ENCODE data around the gene HIVEP3. TPM values are rescaled to one million over a fixed set of nuclear protein-coding genes. Genes with fewer than 3 reads are reported as not detected.
A peak's percentile ranks its signal among the peaks of the same experiment; 100 is the strongest.

The HIVEP3 gene
- total RNA-seq, 1 experiment from 2014 or later = 6.0 TPM

DNA sequence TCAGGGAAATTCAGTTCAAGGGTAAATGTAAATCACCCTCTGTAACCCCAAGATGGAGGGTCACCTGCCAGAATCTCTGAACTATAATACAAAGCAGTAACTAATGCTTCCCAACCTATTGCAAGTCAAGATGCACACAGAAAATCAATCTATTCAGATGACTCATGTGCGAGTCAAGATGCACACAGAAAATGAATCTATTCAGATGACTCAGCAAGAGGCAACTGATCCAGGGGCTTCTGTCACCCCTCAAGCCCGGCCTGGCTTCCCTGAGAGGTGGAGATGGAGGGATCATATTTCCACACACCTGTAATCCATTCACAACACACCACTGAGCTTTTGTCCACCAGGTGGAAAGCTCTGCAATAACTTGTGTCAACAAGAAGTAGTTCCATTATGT, 17.4 kb upstream of the HIVEP3 start:
- H3K4me1 ChIP-seq (ENCODE audit: control insufficient read depth, insufficient read depth, low read length) = no peaks in the 10 kb centered on the region
- H3K27ac ChIP-seq (ENCODE audit: low read length) = no peak overlapping the region
- no peaks in the 10 kb centered on the region for H3K27me3 ChIP-seq (ENCODE audit: control insufficient read depth, insufficient read depth, low read length)
- in situ Hi-C loops (cut with HindIII; ENCODE audit: low pct_unique_long_range_greater_than_20kb, low sequenced_read_pairs) (no loop called here), intact Hi-C loops (cut with micrococcal nuclease; ENCODE audit: unreplicated experiment) (no loop called here)
- H3K36me3 ChIP-seq (ENCODE audit: control insufficient read depth, insufficient read depth, low read length) = no peaks in the 10 kb centered on the region
- peaks cover 21% of the 10 kb centered on the region; the same call in 1 of the 2 replicates for H3K9me3 ChIP-seq (ENCODE audit: control insufficient read depth, insufficient read depth, low read depth, low read length)
- H3K4me3 ChIP-seq (ENCODE audit: low read depth in 2 of 2, low read length in 2 of 2) = no peak overlapping the region
- BruUV-seq (replicated peaks) = no TSS peak
- ChIA-PET CTCF (no interaction called here), POLR2A (no interaction called here)
- TF ChIP-seq, protein P1, sequence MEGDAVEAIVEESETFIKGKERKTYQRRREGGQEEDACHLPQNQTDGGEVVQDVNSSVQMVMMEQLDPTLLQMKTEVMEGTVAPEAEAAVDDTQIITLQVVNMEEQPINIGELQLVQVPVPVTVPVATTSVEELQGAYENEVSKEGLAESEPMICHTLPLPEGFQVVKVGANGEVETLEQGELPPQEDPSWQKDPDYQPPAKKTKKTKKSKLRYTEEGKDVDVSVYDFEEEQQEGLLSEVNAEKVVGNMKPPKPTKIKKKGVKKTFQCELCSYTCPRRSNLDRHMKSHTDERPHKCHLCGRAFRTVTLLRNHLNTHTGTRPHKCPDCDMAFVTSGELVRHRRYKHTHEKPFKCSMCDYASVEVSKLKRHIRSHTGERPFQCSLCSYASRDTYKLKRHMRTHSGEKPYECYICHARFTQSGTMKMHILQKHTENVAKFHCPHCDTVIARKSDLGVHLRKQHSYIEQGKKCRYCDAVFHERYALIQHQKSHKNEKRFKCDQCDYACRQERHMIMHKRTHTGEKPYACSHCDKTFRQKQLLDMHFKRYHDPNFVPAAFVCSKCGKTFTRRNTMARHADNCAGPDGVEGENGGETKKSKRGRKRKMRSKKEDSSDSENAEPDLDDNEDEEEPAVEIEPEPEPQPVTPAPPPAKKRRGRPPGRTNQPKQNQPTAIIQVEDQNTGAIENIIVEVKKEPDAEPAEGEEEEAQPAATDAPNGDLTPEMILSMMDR (IDR thresholded peaks at IDR 0.05) = peak; percentile 12; the same call in 1 of the 2 replicates
- TF ChIP-seq TCF7L2 (IDR thresholded peaks at IDR 0.05; ENCODE audit: low read depth, low read length) = no peak
- no peak for DNase-seq (ENCODE audit: low read depth, low spot score)
- ATAC-seq = no peak; the same call in 1 of the 2 replicates

DNA sequence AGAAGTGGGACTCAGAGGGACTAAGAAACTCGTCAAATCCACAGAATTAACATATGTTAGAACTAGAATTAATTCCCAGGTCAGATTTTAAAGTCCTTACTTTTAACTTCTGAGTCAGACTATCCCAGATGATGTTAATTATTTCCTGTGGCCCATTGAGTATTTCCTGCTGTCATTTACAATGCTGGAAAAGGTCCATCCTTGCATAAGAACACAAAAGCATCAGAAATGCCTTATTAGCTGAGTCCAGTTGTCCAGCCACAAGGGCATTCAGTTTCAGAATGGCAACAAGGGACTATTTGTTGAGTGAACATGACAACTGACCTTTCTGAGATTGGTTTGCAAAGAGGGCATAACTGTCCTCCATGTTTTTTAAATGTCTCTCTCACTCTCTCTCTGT, 16.5 kb upstream of the HIVEP3 start:
- H3K9me3 ChIP-seq (ENCODE audit: control insufficient read depth, insufficient read depth, low read depth, low read length) = peaks cover 21% of the 10 kb centered on the region; the same call in 1 of the 2 replicates
- TF ChIP-seq, protein P1 (IDR thresholded peaks at IDR 0.05) = no peak
- TF ChIP-seq POLR2AphosphoS5 (IDR thresholded peaks at IDR 0.05; ENCODE audit: low read depth, low read length) = no peak
- TF ChIP-seq SIN3A (IDR thresholded peaks at IDR 0.05; ENCODE audit: borderline replicate concordance, insufficient read depth, low read depth, low read length) = no peak
- TF ChIP-seq TCF7L2 (IDR thresholded peaks at IDR 0.05; ENCODE audit: low read depth, low read length) = no peak
- TF ChIP-seq, protein P2, sequence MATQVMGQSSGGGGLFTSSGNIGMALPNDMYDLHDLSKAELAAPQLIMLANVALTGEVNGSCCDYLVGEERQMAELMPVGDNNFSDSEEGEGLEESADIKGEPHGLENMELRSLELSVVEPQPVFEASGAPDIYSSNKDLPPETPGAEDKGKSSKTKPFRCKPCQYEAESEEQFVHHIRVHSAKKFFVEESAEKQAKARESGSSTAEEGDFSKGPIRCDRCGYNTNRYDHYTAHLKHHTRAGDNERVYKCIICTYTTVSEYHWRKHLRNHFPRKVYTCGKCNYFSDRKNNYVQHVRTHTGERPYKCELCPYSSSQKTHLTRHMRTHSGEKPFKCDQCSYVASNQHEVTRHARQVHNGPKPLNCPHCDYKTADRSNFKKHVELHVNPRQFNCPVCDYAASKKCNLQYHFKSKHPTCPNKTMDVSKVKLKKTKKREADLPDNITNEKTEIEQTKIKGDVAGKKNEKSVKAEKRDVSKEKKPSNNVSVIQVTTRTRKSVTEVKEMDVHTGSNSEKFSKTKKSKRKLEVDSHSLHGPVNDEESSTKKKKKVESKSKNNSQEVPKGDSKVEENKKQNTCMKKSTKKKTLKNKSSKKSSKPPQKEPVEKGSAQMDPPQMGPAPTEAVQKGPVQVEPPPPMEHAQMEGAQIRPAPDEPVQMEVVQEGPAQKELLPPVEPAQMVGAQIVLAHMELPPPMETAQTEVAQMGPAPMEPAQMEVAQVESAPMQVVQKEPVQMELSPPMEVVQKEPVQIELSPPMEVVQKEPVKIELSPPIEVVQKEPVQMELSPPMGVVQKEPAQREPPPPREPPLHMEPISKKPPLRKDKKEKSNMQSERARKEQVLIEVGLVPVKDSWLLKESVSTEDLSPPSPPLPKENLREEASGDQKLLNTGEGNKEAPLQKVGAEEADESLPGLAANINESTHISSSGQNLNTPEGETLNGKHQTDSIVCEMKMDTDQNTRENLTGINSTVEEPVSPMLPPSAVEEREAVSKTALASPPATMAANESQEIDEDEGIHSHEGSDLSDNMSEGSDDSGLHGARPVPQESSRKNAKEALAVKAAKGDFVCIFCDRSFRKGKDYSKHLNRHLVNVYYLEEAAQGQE (IDR thresholded peaks at IDR 0.05; ENCODE audit: insufficient read depth in 1 of 2, low read depth in 2 of 2, low read length in 1 of 2) = no peak
- H3K36me3 ChIP-seq (ENCODE audit: control insufficient read depth, insufficient read depth, low read length) = no peaks in the 10 kb centered on the region
- H3K4me1 ChIP-seq (ENCODE audit: control insufficient read depth, insufficient read depth, low read length) = no peaks in the 10 kb centered on the region
- intact Hi-C loops (cut with micrococcal nuclease; ENCODE audit: unreplicated experiment) (no loop called here), in situ Hi-C loops (cut with HindIII; ENCODE audit: low pct_unique_long_range_greater_than_20kb, low sequenced_read_pairs) (no loop called here)
- BruUV-seq (replicated peaks) = no TSS peak
- CTCF ChIA-PET = no interaction called here
- ATAC-seq (no peak), DNase-seq (ENCODE audit: low read depth, low spot score) (no peak)
- H3K4me3 ChIP-seq (ENCODE audit: low read depth in 2 of 2, low read length in 2 of 2) = no peak overlapping the region
- H3K27me3 ChIP-seq (ENCODE audit: control insufficient read depth, insufficient read depth, low read length) = no peaks in the 10 kb centered on the region
- POLR2A ChIA-PET = no interaction called here
- no peak overlapping the region for H3K27ac ChIP-seq (ENCODE audit: low read length)

Data from Panc1 (cell line).